Astrocyte (in vitro differentiated cells and primary cell): ENCODE measurements around the gene MYBBP1A.

Source experiments
- CTCF ChIP-seq: IDR thresholded peaks from 2 replicates; pipeline ENCODE4 v1.5.1; 2011; ENCODE audit warnings: low read depth, mild to moderate bottlenecking, inconsistent platforms, low read length, moderate library complexity; ENCODE audit not compliant: insufficient read depth
- EZH2 ChIP-seq: IDR thresholded peaks from 2 replicates; pipeline ENCODE4 v1.6.1; 2012; ENCODE audit warnings: mild to moderate bottlenecking, low read length, inconsistent platforms; ENCODE audit not compliant: insufficient read depth

GRCh38 chr17:4514779-4515178, 40.4 kb downstream of the MYBBP1A start:
- TF ChIP-seq CTCF (no peak), EZH2 (no peak)
